ENCODE measurements around the gene TREM2. TPM values are rescaled to one million over a fixed set of nuclear protein-coding genes. Genes with fewer than 3 reads are reported as not detected.
A peak's percentile ranks its signal among the peaks of the same experiment; 100 is the strongest.

The TREM2 gene
- total RNA-seq, 1 experiment from 2014 or later, result not detected

DNA sequence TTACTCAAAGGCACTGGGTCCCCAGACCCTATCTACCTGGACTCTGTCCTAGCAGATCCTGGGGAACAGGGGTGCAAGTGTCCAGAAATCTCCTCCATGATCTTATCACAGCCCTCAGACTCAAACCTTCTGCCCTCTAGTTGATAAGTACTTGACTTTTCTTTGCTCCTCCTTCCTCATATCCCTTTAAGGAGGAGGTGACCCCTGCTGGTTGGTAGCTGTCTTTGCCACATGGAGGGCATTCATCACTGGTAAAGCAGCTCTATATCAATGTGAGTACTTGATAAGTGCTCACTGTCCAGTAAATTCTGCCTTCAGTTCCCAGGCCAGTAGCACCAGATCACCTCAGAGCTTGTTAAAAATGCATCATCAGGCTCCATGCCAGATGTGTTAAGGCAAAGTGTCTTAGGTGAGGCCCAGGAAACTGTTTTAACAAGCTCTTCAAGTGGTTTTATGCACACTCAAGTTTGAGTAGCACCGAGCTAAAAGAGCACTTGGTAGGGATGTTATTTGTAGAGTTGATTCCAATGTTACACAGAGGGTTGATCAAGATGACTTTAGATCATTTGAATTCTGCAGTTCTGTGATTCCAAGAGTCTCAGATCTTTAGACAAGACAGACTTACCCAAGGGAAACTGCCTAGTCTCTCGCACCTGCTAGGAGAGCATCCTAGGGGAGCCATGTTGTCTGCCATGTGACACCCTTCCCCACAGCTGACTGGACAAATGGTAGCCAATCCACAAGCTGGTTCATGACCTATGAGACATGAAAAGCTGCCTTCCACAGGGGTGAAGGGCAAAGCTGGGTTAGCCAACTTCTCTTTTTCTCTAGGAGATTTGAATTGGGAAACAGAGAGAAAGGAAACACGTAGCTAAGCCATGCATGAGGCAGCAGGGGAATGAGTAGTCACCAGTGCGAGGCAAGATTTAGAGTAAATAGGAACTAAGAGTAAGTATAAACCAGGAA, 19.4 kb upstream of the TREM2 start:
- intact Hi-C loops (cut with micrococcal nuclease; ENCODE audit: unreplicated experiment), result loop anchor here (1.0 to 10.0 kb wide), 4 partner anchors 90 to 287 kb away; partner anchors contain the start of genes NFYA and OARD1
- H3K4me1 Mint-ChIP-seq (ENCODE audit: low read depth, unreplicated experiment), result no peaks in the 10 kb centered on the region
- H3K27me3 Mint-ChIP-seq (ENCODE audit: insufficient read depth, unreplicated experiment), result peaks cover 8% of the 10 kb centered on the region
- peak; percentile 65 to 70 for DNase-seq
- H3K9me3 Mint-ChIP-seq (ENCODE audit: unreplicated experiment), result no peaks in the 10 kb centered on the region
- Histone ChIP-seq H3K36me3 (ENCODE audit: control insufficient read depth, insufficient read depth, low read length) (no peaks in the 10 kb centered on the region), H3K9me3 (no peaks in the 10 kb centered on the region), H3K27me3 (replicated peaks; ENCODE audit: control insufficient read depth, insufficient read depth, low read length) (no peaks in the 10 kb centered on the region), H3K4me3 (ENCODE audit: low read depth, low read length) (no peak overlapping the region), H3K4me1 (no peaks in the 10 kb centered on the region)
- H3K27ac Mint-ChIP-seq (ENCODE audit: unreplicated experiment), result no peak overlapping the region
- TF ChIP-seq, protein P1, sequence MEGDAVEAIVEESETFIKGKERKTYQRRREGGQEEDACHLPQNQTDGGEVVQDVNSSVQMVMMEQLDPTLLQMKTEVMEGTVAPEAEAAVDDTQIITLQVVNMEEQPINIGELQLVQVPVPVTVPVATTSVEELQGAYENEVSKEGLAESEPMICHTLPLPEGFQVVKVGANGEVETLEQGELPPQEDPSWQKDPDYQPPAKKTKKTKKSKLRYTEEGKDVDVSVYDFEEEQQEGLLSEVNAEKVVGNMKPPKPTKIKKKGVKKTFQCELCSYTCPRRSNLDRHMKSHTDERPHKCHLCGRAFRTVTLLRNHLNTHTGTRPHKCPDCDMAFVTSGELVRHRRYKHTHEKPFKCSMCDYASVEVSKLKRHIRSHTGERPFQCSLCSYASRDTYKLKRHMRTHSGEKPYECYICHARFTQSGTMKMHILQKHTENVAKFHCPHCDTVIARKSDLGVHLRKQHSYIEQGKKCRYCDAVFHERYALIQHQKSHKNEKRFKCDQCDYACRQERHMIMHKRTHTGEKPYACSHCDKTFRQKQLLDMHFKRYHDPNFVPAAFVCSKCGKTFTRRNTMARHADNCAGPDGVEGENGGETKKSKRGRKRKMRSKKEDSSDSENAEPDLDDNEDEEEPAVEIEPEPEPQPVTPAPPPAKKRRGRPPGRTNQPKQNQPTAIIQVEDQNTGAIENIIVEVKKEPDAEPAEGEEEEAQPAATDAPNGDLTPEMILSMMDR (IDR thresholded peaks at IDR 0.05; ENCODE audit: insufficient read depth in 1 of 2, low read depth in 1 of 2, low read length in 1 of 2, severe bottlenecking in 1 of 2, unreplicated experiment in 1 of 2), result peak; percentile 57 to 83
- BruUV-seq (replicated peaks), result no TSS peak
- ChIA-PET POLR2A (no interaction called here), CTCF (interaction anchor here (0.7 to 2.8 kb wide), 12 partner anchors 9 to 288 kb away, joined by 3 to 15 read pairs (median 4); partner anchors contain the start of genes NFYA and OARD1)
- no peak overlapping the region for H3K4me3 Mint-ChIP-seq (ENCODE audit: unreplicated experiment)
- H3K36me3 Mint-ChIP-seq (ENCODE audit: insufficient read depth, unreplicated experiment), result no peaks in the 10 kb centered on the region

DNA sequence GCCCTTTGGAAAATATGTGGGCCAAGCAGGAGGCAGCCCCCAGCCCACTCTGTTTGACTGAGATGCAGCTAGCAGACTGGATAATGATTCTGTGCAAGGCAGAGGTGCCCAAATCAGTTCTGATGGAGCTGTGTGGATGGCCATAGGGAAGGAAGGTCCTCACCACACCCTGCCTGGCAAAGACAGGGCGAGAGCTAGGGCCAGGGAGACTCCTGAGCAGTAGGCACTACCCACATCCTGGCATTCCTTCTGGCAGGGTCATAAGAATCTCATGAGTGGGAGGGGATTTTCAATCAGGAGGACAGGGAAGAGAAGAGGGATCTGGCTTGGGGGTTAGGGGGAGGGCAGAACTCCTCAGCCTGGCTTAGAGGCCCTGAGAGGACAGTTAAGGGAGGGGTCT, 18.6 kb upstream of the TREM2 start:
- H3K4me3 Mint-ChIP-seq (ENCODE audit: unreplicated experiment), result no peak overlapping the region
- H3K27me3 Mint-ChIP-seq (ENCODE audit: insufficient read depth, unreplicated experiment), result peaks cover 12% of the 10 kb centered on the region
- H3K4me3 ChIP-seq (ENCODE audit: low read depth, low read length), result no peak overlapping the region
- CTCF ChIA-PET, result interaction anchor here (0.9 to 2.8 kb wide), 8 partner anchors 10 to 287 kb away, joined by 3 to 15 read pairs (median 5); partner anchors contain the start of genes NFYA and OARD1
- TF ChIP-seq, protein P1 (IDR thresholded peaks at IDR 0.05; ENCODE audit: insufficient read depth in 1 of 2, low read depth in 1 of 2, low read length in 1 of 2, severe bottlenecking in 1 of 2, unreplicated experiment in 1 of 2), result no peak
- no peak overlapping the region for H3K27ac Mint-ChIP-seq (ENCODE audit: unreplicated experiment)
- no peaks in the 10 kb centered on the region for H3K4me1 Mint-ChIP-seq (ENCODE audit: low read depth, unreplicated experiment)
- H3K36me3 Mint-ChIP-seq (ENCODE audit: insufficient read depth, unreplicated experiment), result no peaks in the 10 kb centered on the region
- intact Hi-C loops (cut with micrococcal nuclease; ENCODE audit: unreplicated experiment), result loop anchor here (5.0 to 10.0 kb wide), 2 partner anchors 109 to 133 kb away; partner anchors contain the start of genes NFYA and OARD1
- BruUV-seq (replicated peaks), result no TSS peak
- no peaks in the 10 kb centered on the region for H3K27me3 ChIP-seq (replicated peaks; ENCODE audit: control insufficient read depth, insufficient read depth, low read length)
- no peaks in the 10 kb centered on the region for H3K9me3 Mint-ChIP-seq (ENCODE audit: unreplicated experiment)
- DNase-seq, result no peak
- POLR2A ChIA-PET, result no interaction called here
- no peaks in the 10 kb centered on the region for H3K36me3 ChIP-seq (ENCODE audit: control insufficient read depth, insufficient read depth, low read length)
- H3K4me1 ChIP-seq, result no peaks in the 10 kb centered on the region
- H3K9me3 ChIP-seq, result no peaks in the 10 kb centered on the region

DNA sequence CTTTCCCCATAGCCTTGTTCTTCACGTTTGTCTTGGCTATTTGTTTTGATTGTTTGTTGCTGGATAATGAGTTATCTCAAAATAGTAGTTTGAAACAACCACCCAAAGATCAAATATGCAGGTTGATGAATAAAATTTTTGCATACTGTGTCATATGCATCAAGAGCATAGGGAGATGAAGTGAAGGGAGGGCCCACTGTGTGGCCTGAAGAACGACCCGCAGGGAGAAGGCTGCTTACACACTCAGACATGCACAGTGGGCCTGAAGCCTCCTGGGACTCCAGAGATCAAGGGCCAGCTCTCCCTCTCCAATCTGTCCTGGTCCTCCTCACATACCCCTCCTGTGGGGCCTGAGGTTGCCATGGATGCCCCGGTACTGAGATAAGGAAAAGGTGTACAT, 16.2 kb upstream of the TREM2 start:
- POLR2A ChIA-PET, result no interaction called here
- BruUV-seq (replicated peaks), result no TSS peak
- H3K4me3 ChIP-seq (ENCODE audit: low read depth, low read length), result no peak overlapping the region

More for the DNA sequence above, 16.2 kb upstream of the TREM2 start:
- Histone ChIP-seq H3K36me3 (ENCODE audit: control insufficient read depth, insufficient read depth, low read length) (no peaks in the 10 kb centered on the region), H3K4me1 (no peaks in the 10 kb centered on the region), H3K27me3 (replicated peaks; ENCODE audit: control insufficient read depth, insufficient read depth, low read length) (no peaks in the 10 kb centered on the region), H3K9me3 (no peaks in the 10 kb centered on the region)
- CTCF ChIA-PET, result no interaction called here
- H3K36me3 Mint-ChIP-seq (ENCODE audit: insufficient read depth, unreplicated experiment), result no peaks in the 10 kb centered on the region
- TF ChIP-seq, protein P1 (IDR thresholded peaks at IDR 0.05; ENCODE audit: insufficient read depth in 1 of 2, low read depth in 1 of 2, low read length in 1 of 2, severe bottlenecking in 1 of 2, unreplicated experiment in 1 of 2), result no peak
- no peak overlapping the region for H3K4me3 Mint-ChIP-seq (ENCODE audit: unreplicated experiment)
- no peak for DNase-seq
- H3K27me3 Mint-ChIP-seq (ENCODE audit: insufficient read depth, unreplicated experiment), result peaks cover 11% of the 10 kb centered on the region
- H3K9me3 Mint-ChIP-seq (ENCODE audit: unreplicated experiment), result no peaks in the 10 kb centered on the region
- no peak overlapping the region for H3K27ac Mint-ChIP-seq (ENCODE audit: unreplicated experiment)
- intact Hi-C loops (cut with micrococcal nuclease; ENCODE audit: unreplicated experiment), result no loop called here
- no peaks in the 10 kb centered on the region for H3K4me1 Mint-ChIP-seq (ENCODE audit: low read depth, unreplicated experiment)
